Measurements from ENCODE around the gene ZFAND3. TPM values are rescaled to one million over a fixed set of nuclear protein-coding genes. Genes with fewer than 3 reads are reported as not detected.

ZFAND3 gene
- total and polyA plus RNA-seq, 2 donors (not counting 1 experiment from before 2014, with no cell fraction given) = 21.5 to 40.8 TPM

GRCh38 chr6:37820718-37821079 lies 1.2 kb downstream of the ZFAND3 start:
- no peak for DNase-seq (ENCODE audit: low read depth in 2 of 2)
- Histone ChIP-seq H3K9ac (ENCODE audit: insufficient read depth, low read length) (no peak overlapping the region), H3K4me3 (replicated peaks in 1 of 4; ENCODE audit: control extremely low read depth in 1 of 4, insufficient read depth in 1 of 4, low read depth in 3 of 4, low read length in 4 of 4) (peak overlapping the region; percentile 63 to 92 (median 78)), H3K4me1 (ENCODE audit: control insufficient read depth, extremely low read depth, insufficient read depth, low read length) (peaks cover 5% of the 10 kb centered on the region), H2AFZ (ENCODE audit: low read length) (no peak overlapping the region), H3K27me3 (ENCODE audit: control insufficient read depth, insufficient read depth, low read length) (no peaks in the 10 kb centered on the region), H4K20me1 (ENCODE audit: control insufficient read depth, extremely low read depth, insufficient read depth, low read length) (peaks cover 2% of the 10 kb centered on the region), H3K4me2 (ENCODE audit: extremely low read depth, insufficient read depth, low read length) (peak overlapping the region; percentile 83), H3K79me2 (ENCODE audit: control insufficient read depth, insufficient read depth, low read length) (peaks cover 54% of the 10 kb centered on the region), H3K36me3 (ENCODE audit: control insufficient read depth, insufficient read depth, low read length) (no peaks in the 10 kb centered on the region), H3K9me3 (ENCODE audit: control insufficient read depth, insufficient read depth, low read depth, low read length) (no peaks in the 10 kb centered on the region), H3K27ac (ENCODE audit: insufficient read depth, low read length) (peak overlapping the region; percentile 67)
- TF ChIP-seq EZH2 (IDR thresholded peaks at IDR 0.05; ENCODE audit: low read length, missing control alignments) (no peak), CTCF (conservative IDR thresholded peaks at IDR 0.05 in 1 of 2, IDR thresholded peaks at IDR 0.05 in 1 of 2; ENCODE audit: low read depth in 1 of 2, low read length in 2 of 2) (no peak)

GRCh38 chr6:37821446-37821845 lies 1.9 kb downstream of the ZFAND3 start:
- Histone ChIP-seq H3K36me3 (ENCODE audit: control insufficient read depth, insufficient read depth, low read length) (no peaks in the 10 kb centered on the region), H3K4me1 (ENCODE audit: control insufficient read depth, extremely low read depth, insufficient read depth, low read length) (peaks cover 5% of the 10 kb centered on the region), H3K4me3 (replicated peaks in 1 of 4; ENCODE audit: control extremely low read depth in 1 of 4, insufficient read depth in 1 of 4, low read depth in 3 of 4, low read length in 4 of 4) (peak overlapping the region; percentile 1 to 92 (median 38)), H3K27me3 (ENCODE audit: control insufficient read depth, insufficient read depth, low read length) (no peaks in the 10 kb centered on the region), H3K9me3 (ENCODE audit: control insufficient read depth, insufficient read depth, low read depth, low read length) (no peaks in the 10 kb centered on the region), H3K27ac (ENCODE audit: insufficient read depth, low read length) (no peak overlapping the region), H2AFZ (ENCODE audit: low read length) (no peak overlapping the region), H4K20me1 (ENCODE audit: control insufficient read depth, extremely low read depth, insufficient read depth, low read length) (peaks cover 2% of the 10 kb centered on the region), H3K79me2 (ENCODE audit: control insufficient read depth, insufficient read depth, low read length) (peaks cover 62% of the 10 kb centered on the region), H3K9ac (ENCODE audit: insufficient read depth, low read length) (no peak overlapping the region), H3K4me2 (ENCODE audit: extremely low read depth, insufficient read depth, low read length) (peak overlapping the region; percentile 83)
- DNase-seq (ENCODE audit: low read depth in 2 of 2) = no peak
- TF ChIP-seq CTCF (conservative IDR thresholded peaks at IDR 0.05 in 1 of 2, IDR thresholded peaks at IDR 0.05 in 1 of 2; ENCODE audit: low read depth in 1 of 2, low read length in 2 of 2) (no peak), EZH2 (IDR thresholded peaks at IDR 0.05; ENCODE audit: low read length, missing control alignments) (no peak)

- Histone ChIP-seq H3K27me3 (ENCODE audit: control insufficient read depth, insufficient read depth, low read length) (no peaks in the 10 kb centered on the region), H3K36me3 (ENCODE audit: control insufficient read depth, insufficient read depth, low read length) (no peaks in the 10 kb centered on the region), H3K9me3 (ENCODE audit: control insufficient read depth, insufficient read depth, low read depth, low read length) (no peaks in the 10 kb centered on the region), H3K4me1 (ENCODE audit: control insufficient read depth, extremely low read depth, insufficient read depth, low read length) (peaks cover 8% of the 10 kb centered on the region), H3K27ac (ENCODE audit: insufficient read depth, low read length) (no peak overlapping the region), H3K9ac (ENCODE audit: insufficient read depth, low read length) (no peak overlapping the region), H4K20me1 (ENCODE audit: control insufficient read depth, extremely low read depth, insufficient read depth, low read length) (peaks cover 2% of the 10 kb centered on the region), H3K79me2 (ENCODE audit: control insufficient read depth, insufficient read depth, low read length) (peaks cover 78% of the 10 kb centered on the region), H3K4me3 (replicated peaks in 1 of 4; ENCODE audit: control extremely low read depth in 1 of 4, insufficient read depth in 1 of 4, low read depth in 3 of 4, low read length in 4 of 4) (peak overlapping the region in 2 of 4 experiments; percentile 20 to 25), H2AFZ (ENCODE audit: low read length) (no peak overlapping the region), H3K4me2 (ENCODE audit: extremely low read depth, insufficient read depth, low read length) (peak overlapping the region; percentile 51)
- DNase-seq (ENCODE audit: low read depth in 2 of 2) = peak in 1 of 2 donors; percentile 58
- TF ChIP-seq EZH2 (IDR thresholded peaks at IDR 0.05; ENCODE audit: low read length, missing control alignments) (no peak), CTCF (conservative IDR thresholded peaks at IDR 0.05 in 1 of 2, IDR thresholded peaks at IDR 0.05 in 1 of 2; ENCODE audit: low read depth in 1 of 2, low read length in 2 of 2) (no peak)
These were observed 3.5 kb downstream of the ZFAND3 start for GRCh38 chr6:37822851-37823682.

Measured in fibroblast of lung (primary cell).